DOHH2 (cell line): ENCODE measurements around the gene SSBP3.

Experiments
- CTCF ChIP-seq: fragments of 200-600 bp; sonication (generic); IDR thresholded peaks from one replicate; pipeline ENCODE4 v1.5.1; 2014; ENCODE audit warnings: antibody characterized with exemption, mild to moderate bottlenecking, low read depth, low read length; ENCODE audit not compliant: poor library complexity, severe bottlenecking
- EZH2phosphoT487 ChIP-seq: fragments of 200-600 bp; sonication (generic); IDR thresholded peaks from 2 replicates; pipeline ENCODE4 v1.6.1; 2017; ENCODE audit warnings: borderline replicate concordance, mild to moderate bottlenecking, antibody characterized with exemption, low read length, moderate library complexity, mixed read lengths

GRCh38 chr1:54270543-54270942, 135.7 kb downstream of the SSBP3 start:
- TF ChIP-seq CTCF (no peak), EZH2phosphoT487 (no peak)
